Measurements from ENCODE around the gene ZNF625. TPM values are rescaled to one million over a fixed set of nuclear protein-coding genes. Genes with fewer than 3 reads are reported as not detected.

ZNF625 gene
- total RNA-seq: 1 to 10 TPM; 3.1 to 7.9 (median 4.4) TPM
- 11.2 TPM for total RNA-seq (2013)

- Histone ChIP-seq H3K4me1 (ENCODE audit: control insufficient read depth, insufficient read depth, low read length) (peaks cover 18% of the 10 kb centered on the region), H3K27ac (ENCODE audit: low read length) (peak within 1 kb of the TSS; percentile 62), H3K4me3 (ENCODE audit: low read length) (peak within 1 kb of the TSS; percentile 87), H3K36me3 (ENCODE audit: control insufficient read depth, insufficient read depth, low read length) (no peaks in the 10 kb centered on the region), H3K9me3 (ENCODE audit: control insufficient read depth, insufficient read depth, low read length) (no peaks in the 10 kb centered on the region), H3K27me3 (ENCODE audit: control insufficient read depth, insufficient read depth, low read length) (no peaks in the 10 kb centered on the region)
- intact Hi-C loops (cut with micrococcal nuclease): no loop called here
- Mint-ChIP-seq H3K9me3 (no peaks in the 10 kb centered on the region), H3K4me3 (peak within 1 kb of the TSS; percentile 93), H3K36me3 (no peaks in the 10 kb centered on the region), H3K4me1 (peaks cover 18 to 24% of the 10 kb centered on the region in 2 donors), H3K27me3 (ENCODE audit: low read depth in 2 of 2) (no peaks in the 10 kb centered on the region), H3K27ac (peak within 1 kb of the TSS; percentile 74 to 90)
- ATAC-seq (peak; percentile 66 to 82 (median 78)), DNase-seq (peak; percentile 37)
- 1% methylated on average over 58 of the region's 58 CpGs for WGBS (ENCODE audit: insufficient coverage)
- no peak for TF ChIP-seq CTCF (IDR thresholded peaks at IDR 0.05)
These were observed at the start of gene ZNF625 for GRCh38 chr19:12156223-12157058. Gene ZNF625 (minus strand): TSS chr19:12156734. CDS start chr19:12156558, 176 bp downstream.

GRCh38 chr19:12205296-12205695 is 48.8 kb upstream of the ZNF625 start:
- intact Hi-C loops (cut with micrococcal nuclease): no loop called here
- TF ChIP-seq CTCF (IDR thresholded peaks at IDR 0.05): no peak
- Mint-ChIP-seq H3K4me3 (no peak overlapping the region), H3K36me3 (peaks cover 33% of the 10 kb centered on the region), H3K27ac (no peak overlapping the region), H3K4me1 (peaks cover 11 to 15% of the 10 kb centered on the region in 2 donors), H3K27me3 (ENCODE audit: low read depth in 2 of 2) (no peaks in the 10 kb centered on the region), H3K9me3 (peaks cover 0 to 3% of the 10 kb centered on the region in 2 donors)
- DNase-seq: no peak
- Histone ChIP-seq H3K4me1 (ENCODE audit: control insufficient read depth, insufficient read depth, low read length) (no peaks in the 10 kb centered on the region), H3K9me3 (ENCODE audit: control insufficient read depth, insufficient read depth, low read length) (peaks cover 11% of the 10 kb centered on the region), H3K4me3 (ENCODE audit: low read length) (no peak overlapping the region), H3K27ac (ENCODE audit: low read length) (no peak overlapping the region), H3K27me3 (ENCODE audit: control insufficient read depth, insufficient read depth, low read length) (no peaks in the 10 kb centered on the region), H3K36me3 (ENCODE audit: control insufficient read depth, insufficient read depth, low read length) (no peaks in the 10 kb centered on the region)
- 94% methylated on average over 4 of the region's 4 CpGs for WGBS (ENCODE audit: insufficient coverage)
- no peak for ATAC-seq

- H3K36me3 Mint-ChIP-seq: peaks cover 20% of the 10 kb centered on the region
- peaks cover 6% of the 10 kb centered on the region for H3K4me1 ChIP-seq (ENCODE audit: control insufficient read depth, insufficient read depth, low read length)
- H3K27ac ChIP-seq (ENCODE audit: low read length): no peak overlapping the region
- H3K27me3 ChIP-seq (ENCODE audit: control insufficient read depth, insufficient read depth, low read length): no peaks in the 10 kb centered on the region
- H3K27ac Mint-ChIP-seq: peak overlapping the region in 1 of 2 donors; percentile 31
- H3K4me3 ChIP-seq (ENCODE audit: low read length): no peak overlapping the region
- peak; percentile 54 to 73 (median 71) for ATAC-seq
- H3K9me3 ChIP-seq (ENCODE audit: control insufficient read depth, insufficient read depth, low read length): peaks cover 5% of the 10 kb centered on the region
- H3K4me1 Mint-ChIP-seq: peaks cover 29 to 31% of the 10 kb centered on the region in 2 donors
- peak; percentile 38 to 74 for DNase-seq
- 55% methylated on average over 4 of the region's 4 CpGs for WGBS (ENCODE audit: insufficient coverage)
- no peaks in the 10 kb centered on the region for H3K36me3 ChIP-seq (ENCODE audit: control insufficient read depth, insufficient read depth, low read length)
- H3K9me3 Mint-ChIP-seq: no peaks in the 10 kb centered on the region
- H3K4me3 Mint-ChIP-seq: no peak overlapping the region
- no peak for TF ChIP-seq CTCF (IDR thresholded peaks at IDR 0.05)
- no peaks in the 10 kb centered on the region for H3K27me3 Mint-ChIP-seq (ENCODE audit: low read depth in 2 of 2)
- intact Hi-C loops (cut with micrococcal nuclease): loop anchor here (2.0 kb wide), 1 partner anchor 145 kb away; no protein-coding TSS in a partner anchor
These were observed 45.7 kb upstream of the ZNF625 start for GRCh38 chr19:12202250-12202649.

Data from natural killer cell (primary cell).